ENCODE results near the gene NFE2L2. TPM values are rescaled to one million over a fixed set of nuclear protein-coding genes. Genes with fewer than 3 reads are reported as not detected.

NFE2L2 gene
- total and polyA plus RNA-seq, 2 donors = 108 to 149 TPM

DNA sequence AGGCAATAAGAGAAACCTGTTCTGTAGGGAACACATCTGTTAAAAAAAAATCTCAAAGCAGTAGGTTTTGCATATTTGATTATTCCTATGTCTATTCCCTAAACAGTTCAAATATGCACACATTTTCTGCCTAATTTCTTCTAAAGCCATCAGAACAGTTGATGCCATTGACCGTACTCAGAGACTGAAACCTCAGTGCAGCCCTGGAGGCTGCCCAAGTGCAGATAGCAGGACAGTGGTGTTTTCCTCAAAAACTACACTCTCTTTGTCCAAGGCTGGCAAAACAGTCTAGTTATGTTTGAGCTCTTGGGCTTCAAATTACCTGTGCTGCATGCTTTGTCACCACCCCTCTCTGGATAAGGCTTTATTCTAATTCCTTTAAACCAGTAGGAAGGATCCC is 23.3 kb upstream of the NFE2L2 start:
- H3K27ac ChIP-seq (ENCODE audit: low read depth) = no peak overlapping the region
- H3K36me3 ChIP-seq (ENCODE audit: insufficient read depth) = no peaks in the 10 kb centered on the region
- 74% methylated on average over 1 of the region's 1 CpG for WGBS
- DNase-seq (ENCODE audit: extremely low spot score) = no peak
- H3K4me3 ChIP-seq (ENCODE audit: low read depth, low read length) = no peak overlapping the region
- no peaks in the 10 kb centered on the region for H3K4me1 ChIP-seq (ENCODE audit: insufficient read depth)

DNA sequence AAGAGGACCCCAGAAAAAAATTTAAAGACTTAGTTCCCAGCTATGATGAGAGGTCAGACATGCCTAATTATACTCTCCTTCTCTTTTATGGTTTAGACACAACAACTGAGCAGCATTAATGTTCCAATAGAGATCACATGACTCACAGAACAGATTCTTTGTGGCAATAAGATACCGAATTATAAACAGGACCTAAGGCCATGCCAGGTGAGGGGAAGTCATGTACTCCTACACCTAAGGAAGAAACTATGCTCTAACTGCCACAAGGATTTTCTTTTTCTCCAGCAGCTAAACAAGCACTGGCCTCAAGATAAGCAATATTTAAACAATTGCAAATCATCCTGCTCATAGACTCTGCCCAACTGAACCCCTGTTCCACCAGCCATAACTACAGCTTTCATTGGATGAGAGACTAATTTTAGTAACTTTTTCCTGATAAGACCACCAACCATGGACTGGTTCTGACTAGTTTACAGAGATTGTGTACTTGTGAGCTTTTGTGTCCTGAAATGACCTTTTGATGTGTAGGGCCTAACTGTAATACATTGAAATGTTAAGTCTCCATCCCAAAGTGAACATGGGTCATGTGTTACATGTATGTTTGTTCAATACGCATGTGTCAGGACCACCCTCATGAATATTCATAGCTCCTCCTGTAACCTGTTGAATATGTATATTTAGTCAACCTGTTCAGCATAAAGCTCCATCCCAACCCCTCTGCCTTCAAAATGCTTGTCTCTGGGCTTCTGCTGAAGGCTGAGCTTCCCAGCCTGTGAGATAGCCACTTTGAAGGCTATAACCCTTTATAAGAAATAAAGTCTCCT is 21.6 kb upstream of the NFE2L2 start:
- Histone ChIP-seq H3K36me3 (ENCODE audit: insufficient read depth) (no peaks in the 10 kb centered on the region), H3K4me3 (ENCODE audit: low read depth, low read length) (no peak overlapping the region), H3K4me1 (ENCODE audit: insufficient read depth) (no peaks in the 10 kb centered on the region), H3K27ac (ENCODE audit: low read depth) (no peak overlapping the region)
- no peak for DNase-seq (ENCODE audit: extremely low spot score)
- 54% methylated on average over 2 of the region's 2 CpGs for WGBS

DNA sequence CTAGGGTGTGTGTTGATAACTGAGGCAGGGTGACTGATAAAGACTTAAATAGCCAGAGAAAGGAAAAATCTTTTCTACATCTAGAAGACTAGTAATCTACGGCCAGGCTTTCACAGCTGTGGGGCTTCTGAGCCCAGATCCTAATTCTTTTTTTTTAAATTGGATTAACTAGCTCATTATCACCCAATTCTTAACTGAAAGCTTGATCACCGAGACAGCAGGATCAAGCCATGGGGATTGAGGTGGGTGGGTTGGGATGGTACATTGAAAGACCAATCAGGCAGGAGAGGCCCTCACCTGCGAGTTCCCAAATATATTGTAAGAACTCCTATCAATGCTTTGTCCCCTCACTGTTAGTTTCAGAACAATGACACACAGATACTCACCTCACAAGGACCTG is 20.0 kb upstream of the NFE2L2 start:
- H3K4me3 ChIP-seq (ENCODE audit: low read depth, low read length) = no peak overlapping the region
- H3K27ac ChIP-seq (ENCODE audit: low read depth) = no peak overlapping the region
- DNase-seq (ENCODE audit: extremely low spot score) = no peak
- WGBS = 94% methylated on average over 3 of the region's 3 CpGs
- H3K4me1 ChIP-seq (ENCODE audit: insufficient read depth) = no peaks in the 10 kb centered on the region
- no peaks in the 10 kb centered on the region for H3K36me3 ChIP-seq (ENCODE audit: insufficient read depth)

DNA sequence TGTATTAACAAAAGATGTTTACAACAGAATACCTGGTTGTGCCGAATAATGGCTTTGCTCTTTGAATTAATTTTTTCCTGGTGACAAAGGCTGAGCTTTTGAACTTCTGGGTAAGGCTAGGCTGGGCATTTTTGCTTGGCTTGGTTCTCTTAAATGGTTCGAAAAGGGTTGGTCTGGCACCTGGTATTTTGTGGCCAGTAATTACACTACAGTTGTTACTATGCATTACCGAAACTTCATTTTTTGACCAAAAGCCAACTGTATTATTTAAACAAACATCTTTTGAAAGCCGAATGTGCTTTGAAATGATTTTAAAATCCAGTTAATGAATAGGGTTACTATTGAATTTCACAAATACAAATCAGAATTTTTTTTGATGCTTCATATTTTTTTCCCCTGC is 19.4 kb upstream of the NFE2L2 start:
- no peak for DNase-seq (ENCODE audit: extremely low spot score)
- H3K4me3 ChIP-seq (ENCODE audit: low read depth, low read length) = no peak overlapping the region
- H3K36me3 ChIP-seq (ENCODE audit: insufficient read depth) = no peaks in the 10 kb centered on the region
- no peak overlapping the region for H3K27ac ChIP-seq (ENCODE audit: low read depth)
- no peaks in the 10 kb centered on the region for H3K4me1 ChIP-seq (ENCODE audit: insufficient read depth)
- WGBS = 76% methylated on average over 4 of the region's 4 CpGs

DNA sequence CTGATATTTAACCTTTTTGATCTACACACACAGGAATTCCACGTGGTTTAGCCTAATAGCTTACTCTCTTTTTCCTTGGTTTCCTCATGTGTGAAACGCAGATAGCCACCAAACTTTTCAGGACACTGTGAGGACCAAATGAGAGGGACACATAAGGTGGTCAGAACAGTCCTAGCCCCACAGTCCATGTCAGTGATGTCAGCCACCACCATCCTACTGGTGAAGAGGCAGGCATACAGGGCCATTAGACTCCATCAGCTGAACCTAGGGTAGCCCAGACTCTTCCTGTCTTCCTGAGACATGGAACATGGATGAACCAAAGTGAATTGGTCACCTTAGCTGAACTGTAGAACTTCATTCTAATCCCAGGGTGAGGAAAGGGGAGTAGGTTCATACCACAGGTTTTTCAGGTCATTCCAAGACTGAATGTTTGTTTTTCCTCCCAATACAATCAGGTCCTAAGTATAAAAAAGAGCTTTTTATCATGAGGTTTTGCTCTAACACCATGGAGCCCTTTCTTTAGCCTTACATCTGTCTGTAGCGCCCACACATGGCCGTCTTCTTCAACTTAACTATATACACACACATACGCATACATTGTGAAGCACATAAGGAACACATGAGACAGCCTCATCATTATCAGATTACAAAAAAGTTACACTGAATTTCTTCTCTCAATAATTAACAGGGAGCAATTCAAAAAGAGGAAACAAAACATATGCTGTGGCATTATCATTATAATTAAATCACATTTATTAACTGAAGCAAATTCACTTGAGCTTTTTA is 18.5 kb upstream of the NFE2L2 start:
- no peak overlapping the region for H3K27ac ChIP-seq (ENCODE audit: low read depth)

DNA sequence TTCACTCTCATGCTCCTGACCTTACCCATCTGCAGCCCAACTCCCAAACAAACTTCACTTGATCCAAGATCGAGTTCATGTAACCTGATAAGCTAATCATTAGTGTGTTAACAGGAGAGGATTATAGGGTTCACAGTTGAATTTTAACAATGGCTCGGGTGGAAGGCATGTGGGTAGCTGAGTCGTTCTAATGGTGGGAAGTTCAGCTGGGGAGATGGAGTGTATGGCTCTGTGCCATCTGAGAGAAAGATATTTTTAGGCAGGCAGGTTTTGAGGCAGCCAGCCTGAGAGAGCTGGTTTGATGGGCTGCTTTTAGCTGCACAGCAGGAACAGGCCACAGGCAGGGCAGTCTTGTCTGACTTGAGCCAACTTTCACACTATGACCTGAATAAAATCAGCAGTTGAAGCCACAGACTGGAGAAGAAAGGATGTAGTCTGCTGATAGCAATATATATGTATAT is 17.7 kb upstream of the NFE2L2 start:
- DNase-seq (ENCODE audit: extremely low spot score) = no peak
- no peak overlapping the region for H3K4me3 ChIP-seq (ENCODE audit: low read depth, low read length)
- no peaks in the 10 kb centered on the region for H3K4me1 ChIP-seq (ENCODE audit: insufficient read depth)
- no peaks in the 10 kb centered on the region for H3K36me3 ChIP-seq (ENCODE audit: insufficient read depth)
- 24% methylated on average over 3 of the region's 3 CpGs for WGBS
- no peak overlapping the region for H3K27ac ChIP-seq (ENCODE audit: low read depth)

More for the DNA sequence above, 18.5 kb upstream of the NFE2L2 start:
- 91% methylated on average over 5 of the region's 5 CpGs for WGBS
- Histone ChIP-seq H3K4me1 (ENCODE audit: insufficient read depth) (no peaks in the 10 kb centered on the region), H3K36me3 (ENCODE audit: insufficient read depth) (no peaks in the 10 kb centered on the region), H3K4me3 (ENCODE audit: low read depth, low read length) (no peak overlapping the region)
- DNase-seq (ENCODE audit: extremely low spot score) = no peak

DNA sequence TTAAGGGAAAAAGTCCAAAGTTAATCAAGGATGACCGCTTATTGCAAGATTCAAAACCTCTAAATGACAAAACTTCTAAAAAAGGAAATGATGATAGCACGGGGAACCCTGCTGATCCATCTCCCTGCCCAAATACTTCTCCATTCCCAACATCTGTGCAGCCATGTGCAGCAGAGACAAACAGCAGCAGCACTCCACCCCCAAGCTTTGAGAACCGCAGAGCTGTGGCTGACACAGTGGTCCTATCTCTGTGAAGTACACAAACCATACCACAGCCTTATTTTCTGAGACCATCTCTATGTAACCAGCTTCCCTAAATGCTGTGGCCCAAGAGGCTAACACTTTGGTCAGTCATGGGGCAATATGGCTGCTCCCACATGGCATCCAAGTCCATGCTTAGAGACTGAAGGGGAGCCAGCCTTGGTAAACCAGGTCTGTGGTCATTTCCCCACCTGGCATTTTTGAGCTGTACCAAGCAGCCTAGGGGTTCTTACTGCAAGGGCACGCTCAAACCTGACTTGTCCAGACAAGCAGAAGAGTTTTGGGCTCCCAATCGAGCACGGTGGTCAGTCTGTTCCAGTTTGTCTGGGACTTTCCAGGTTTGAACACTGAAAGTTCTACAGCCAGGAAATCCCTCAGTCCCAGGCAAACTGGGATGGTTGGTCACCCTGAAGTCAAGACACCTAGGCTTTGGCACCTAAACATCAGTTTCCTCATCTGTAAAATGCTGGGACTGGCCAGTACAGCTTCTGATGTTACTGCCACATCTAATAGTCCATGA is 17.1 kb upstream of the NFE2L2 start:
- H3K27ac ChIP-seq (ENCODE audit: low read depth) = no peak overlapping the region
- no peak for DNase-seq (ENCODE audit: extremely low spot score)
- WGBS = 87% methylated on average over 6 of the region's 6 CpGs
- H3K36me3 ChIP-seq (ENCODE audit: insufficient read depth) = no peaks in the 10 kb centered on the region
- no peaks in the 10 kb centered on the region for H3K4me1 ChIP-seq (ENCODE audit: insufficient read depth)
- no peak overlapping the region for H3K4me3 ChIP-seq (ENCODE audit: low read depth, low read length)

DNA sequence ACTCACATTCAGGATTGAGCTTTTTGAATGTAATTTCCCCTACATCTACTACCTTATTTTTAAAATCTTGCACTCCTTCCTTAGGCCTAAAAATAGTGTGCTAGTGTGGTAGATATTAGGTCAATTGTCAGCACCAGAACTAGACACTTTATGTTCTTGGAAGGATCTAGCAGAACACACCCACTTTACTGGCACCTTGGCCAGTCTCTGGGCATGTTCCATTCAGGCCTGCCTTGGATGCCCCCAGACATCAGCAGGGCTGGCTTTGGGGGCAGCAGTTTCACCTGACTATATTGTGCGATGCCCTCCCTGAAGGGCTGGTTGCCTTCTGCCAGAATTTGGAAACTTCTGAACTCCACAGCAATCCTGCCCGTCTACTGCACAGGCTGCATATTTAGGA is 15.3 kb upstream of the NFE2L2 start:
- Histone ChIP-seq H3K27ac (ENCODE audit: low read depth) (no peak overlapping the region), H3K4me3 (ENCODE audit: low read depth, low read length) (no peak overlapping the region), H3K36me3 (ENCODE audit: insufficient read depth) (no peaks in the 10 kb centered on the region), H3K4me1 (ENCODE audit: insufficient read depth) (no peaks in the 10 kb centered on the region)
- WGBS = 92% methylated on average over 2 of the region's 2 CpGs
- no peak for DNase-seq (ENCODE audit: extremely low spot score)

DNA sequence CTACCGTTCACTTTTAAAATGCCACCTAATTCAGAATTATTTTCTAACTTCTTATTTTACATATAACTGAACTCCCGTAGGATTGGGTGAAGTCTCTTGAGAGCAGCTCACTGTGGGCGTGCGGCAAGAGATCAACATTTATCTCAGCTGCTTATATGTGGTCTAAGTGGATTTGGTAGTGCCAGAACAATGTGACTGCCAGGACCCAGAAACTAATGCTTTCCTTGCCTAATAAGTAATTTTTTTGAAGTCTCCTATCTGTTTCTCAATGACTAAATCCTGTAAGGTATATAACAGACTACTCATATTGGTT is 11.2 kb upstream of the NFE2L2 start:
- no peak for DNase-seq (ENCODE audit: extremely low spot score)
- Histone ChIP-seq H3K27ac (ENCODE audit: low read depth) (peak overlapping the region; percentile 45), H3K4me1 (ENCODE audit: insufficient read depth) (no peaks in the 10 kb centered on the region), H3K4me3 (ENCODE audit: low read depth, low read length) (no peak overlapping the region), H3K36me3 (ENCODE audit: insufficient read depth) (no peaks in the 10 kb centered on the region)
- 27% methylated on average over 4 of the region's 4 CpGs for WGBS

DNA sequence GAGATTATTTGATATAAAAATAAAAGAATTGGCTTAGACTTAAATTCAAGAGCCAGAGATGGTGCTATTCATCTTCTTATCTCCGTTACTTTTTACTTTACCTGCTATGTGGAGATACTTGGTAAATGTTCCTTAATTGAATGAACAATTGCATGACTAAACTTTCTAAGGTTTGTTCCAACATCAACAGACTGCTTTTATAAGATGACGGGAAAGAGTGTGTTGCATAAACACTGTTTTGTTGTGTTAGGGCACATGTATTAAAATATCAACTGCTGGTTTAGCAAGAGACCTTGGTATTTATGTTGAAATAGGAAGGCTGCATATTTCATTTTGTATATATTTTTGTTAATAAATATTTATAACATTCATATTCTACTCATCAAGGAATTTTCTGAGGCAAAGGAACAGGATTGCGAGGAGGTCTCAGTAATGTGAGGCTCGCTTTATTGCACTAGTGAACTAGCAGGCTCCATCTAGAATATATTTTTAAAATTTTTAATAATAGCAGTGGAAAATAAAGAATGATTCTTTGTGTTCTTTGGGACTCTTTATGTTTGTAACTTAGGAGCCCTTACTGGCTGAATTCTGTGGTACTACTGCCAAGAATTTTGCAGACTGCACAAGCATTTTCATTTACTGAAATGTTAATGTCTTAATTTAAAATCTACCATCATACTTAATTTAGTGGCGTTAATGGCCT is 10.7 kb upstream of the NFE2L2 start:
- no peak for DNase-seq (ENCODE audit: extremely low spot score)
- Histone ChIP-seq H3K4me1 (ENCODE audit: insufficient read depth) (no peaks in the 10 kb centered on the region), H3K36me3 (ENCODE audit: insufficient read depth) (no peaks in the 10 kb centered on the region), H3K27ac (ENCODE audit: low read depth) (no peak overlapping the region), H3K4me3 (ENCODE audit: low read depth, low read length) (no peak overlapping the region)
- 27% methylated on average over 5 of the region's 5 CpGs for WGBS

DNA sequence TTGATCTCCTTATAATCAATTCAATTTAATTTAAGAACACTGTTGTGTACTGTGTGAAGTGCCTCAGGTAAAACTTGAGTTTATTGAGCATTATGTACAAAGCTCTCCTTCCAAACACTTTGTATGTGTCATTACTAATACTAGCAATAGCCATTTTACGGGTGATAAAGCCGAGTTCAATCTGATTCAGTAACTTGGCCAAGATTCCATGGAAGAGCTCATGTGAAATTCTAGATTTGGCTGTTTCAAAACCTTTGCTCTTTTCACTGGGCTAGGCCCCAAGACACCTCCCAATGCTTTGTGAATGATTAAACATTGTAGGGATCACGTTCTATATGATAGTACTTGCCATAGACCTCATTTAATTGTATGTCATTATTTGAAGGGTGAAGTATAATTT is 8.9 kb upstream of the NFE2L2 start:
- no peaks in the 10 kb centered on the region for H3K36me3 ChIP-seq (ENCODE audit: insufficient read depth)
- 36% methylated on average over 3 of the region's 3 CpGs for WGBS
- DNase-seq (ENCODE audit: extremely low spot score) = no peak
- no peak overlapping the region for H3K4me3 ChIP-seq (ENCODE audit: low read depth, low read length)
- no peak overlapping the region for H3K27ac ChIP-seq (ENCODE audit: low read depth)
- H3K4me1 ChIP-seq (ENCODE audit: insufficient read depth) = no peaks in the 10 kb centered on the region

DNA sequence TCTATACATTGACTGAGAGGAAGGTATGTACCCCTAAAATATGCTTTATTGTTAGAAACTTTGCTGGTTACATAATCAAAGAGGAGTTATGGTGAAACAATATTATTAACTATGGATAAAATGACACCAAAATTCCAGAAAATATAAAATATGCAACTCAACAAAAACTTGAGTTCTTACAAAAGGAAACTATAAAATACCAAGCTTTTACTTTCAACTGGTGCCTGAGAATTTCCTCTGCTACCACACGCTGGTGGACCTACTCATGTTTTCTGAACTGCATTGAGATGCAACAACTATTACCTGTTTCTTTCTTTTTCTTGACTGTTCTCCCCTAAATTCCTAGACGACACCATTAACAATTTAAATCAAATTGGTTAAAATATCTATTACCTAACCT is 8.2 kb upstream of the NFE2L2 start:
- no peak overlapping the region for H3K4me3 ChIP-seq (ENCODE audit: low read depth, low read length)
- H3K27ac ChIP-seq (ENCODE audit: low read depth) = no peak overlapping the region
- no peak for DNase-seq (ENCODE audit: extremely low spot score)

DNA sequence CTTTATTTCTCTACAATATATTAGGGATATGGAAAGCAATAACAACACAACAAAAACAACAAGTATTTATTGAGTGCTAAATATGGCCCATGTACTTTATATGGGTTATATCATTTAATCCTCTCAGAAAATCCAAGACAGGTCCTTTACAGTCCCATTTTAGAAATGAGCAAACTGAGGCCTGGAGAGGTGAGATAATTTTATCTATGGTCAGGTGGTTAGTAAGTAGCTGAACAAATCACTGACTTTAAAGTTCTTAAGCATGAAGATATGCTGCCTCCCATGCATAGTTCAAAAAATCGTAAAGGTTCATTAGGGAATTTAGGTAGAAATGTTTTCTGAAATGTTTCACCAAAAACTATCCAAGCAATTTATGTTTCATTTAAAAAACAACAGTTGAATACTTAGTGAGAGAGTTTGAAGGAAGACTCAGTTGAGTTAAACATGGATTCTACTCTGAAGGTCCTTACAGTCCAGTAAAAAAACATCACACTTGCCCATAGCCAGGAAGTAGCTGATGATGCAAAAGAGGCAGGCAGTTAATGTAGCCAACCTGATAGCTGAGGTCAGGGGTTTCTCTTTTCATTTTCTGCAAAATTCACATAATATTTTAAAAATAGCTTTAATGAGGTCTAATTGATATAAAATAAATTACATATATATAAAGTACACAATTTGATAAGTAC is 7.6 kb upstream of the NFE2L2 start:
- 99% methylated on average over 1 of the region's 1 CpG for WGBS
- no peak overlapping the region for H3K27ac ChIP-seq (ENCODE audit: low read depth)

More for the DNA sequence above, 8.2 kb upstream of the NFE2L2 start:
- 85% methylated on average over 2 of the region's 2 CpGs for WGBS
- Histone ChIP-seq H3K4me1 (ENCODE audit: insufficient read depth) (no peaks in the 10 kb centered on the region), H3K36me3 (ENCODE audit: insufficient read depth) (no peaks in the 10 kb centered on the region)

More for the DNA sequence above, 7.6 kb upstream of the NFE2L2 start:
- Histone ChIP-seq H3K4me3 (ENCODE audit: low read depth, low read length) (no peak overlapping the region), H3K4me1 (ENCODE audit: insufficient read depth) (no peaks in the 10 kb centered on the region), H3K36me3 (ENCODE audit: insufficient read depth) (no peaks in the 10 kb centered on the region)
- no peak for DNase-seq (ENCODE audit: extremely low spot score)

Data from urinary bladder (tissue), 4 donors.